Measurements from ENCODE around the gene SAMD4B. TPM values are rescaled to one million over a fixed set of nuclear protein-coding genes. Genes with fewer than 3 reads are reported as not detected.

SAMD4B gene
- total and polyA plus RNA-seq, 2 of the 8 experiments (the other 6 are each of a cell fraction or from before 2014, with no cell fraction given) = 137 to 158 TPM

GRCh38 chr19:39363901-39364457 is 21.8 kb downstream of the SAMD4B start:
- FAIRE-seq = no peak
- Histone ChIP-seq H2AFZ (ENCODE audit: low read length) (no peak overlapping the region), H4K91ac (replicated peaks; ENCODE audit: insufficient read length, low read length) (no peak overlapping the region), H3K36me3 (ENCODE audit: control insufficient read depth in 2 of 4, insufficient read depth in 4 of 4, low read length in 3 of 4) (peaks cover 2 to 27% (median 21%) of the 10 kb centered on the region in 4 experiments), H2BK120ac (replicated peaks; ENCODE audit: low read depth, low read length) (no peak overlapping the region), H4K20me1 (replicated peaks in 1 of 2; ENCODE audit: control insufficient read depth in 1 of 2, insufficient read depth in 2 of 2, low read length in 2 of 2) (peaks cover 9 to 11% of the 10 kb centered on the region in 2 experiments), H3K79me1 (ENCODE audit: low read depth, low read length) (no peaks in the 10 kb centered on the region; the same call in 1 of the 2 replicates), H3K79me2 (ENCODE audit: control insufficient read depth in 1 of 2, insufficient read depth in 2 of 2, low read length in 2 of 2) (no peaks in the 10 kb centered on the region), H3K4me3 (ENCODE audit: extremely low read depth in 1 of 4, insufficient read depth in 2 of 4, low read depth in 3 of 4, low read length in 4 of 4) (no peak overlapping the region), H4K5ac (ENCODE audit: insufficient read length, low read depth, low read length) (no peak overlapping the region), H3K4me2 (ENCODE audit: insufficient read depth in 1 of 2, low read depth in 2 of 2, low read length in 2 of 2) (no peak overlapping the region), H3K23ac (ENCODE audit: insufficient read length) (no peak overlapping the region), H3K9me3 (ENCODE audit: insufficient read depth in 2 of 2, low read depth in 1 of 2, low read length in 1 of 2) (no peaks in the 10 kb centered on the region), H3K9ac (replicated peaks in 1 of 4; ENCODE audit: extremely low read depth in 1 of 4, low read depth in 3 of 4, low read length in 3 of 4) (no peak overlapping the region), H2BK5ac (ENCODE audit: low read depth, low read length) (no peak overlapping the region), H4K8ac (ENCODE audit: extremely low read depth, insufficient read depth, low read length) (no peak overlapping the region), H3K14ac (ENCODE audit: insufficient read length) (no peak overlapping the region), H3K27me3 (replicated peaks in 1 of 4; ENCODE audit: control insufficient read depth in 3 of 4, extremely low read depth in 1 of 4, insufficient read depth in 3 of 4, low read length in 3 of 4) (no peaks in the 10 kb centered on the region), H3K18ac (ENCODE audit: extremely low read depth, low read length) (no peak overlapping the region), H2BK12ac (ENCODE audit: low read depth, low read length) (no peak overlapping the region), H3K4ac (replicated peaks; ENCODE audit: insufficient read length, low read depth, low read length) (no peak overlapping the region), H3K23me2 (ENCODE audit: low read depth, low read length) (no peaks in the 10 kb centered on the region), H2BK20ac (ENCODE audit: low read length) (no peak overlapping the region), H2BK15ac (ENCODE audit: low read length) (no peak overlapping the region), H3K4me1 (replicated peaks in 1 of 4; ENCODE audit: control insufficient read depth in 3 of 4, insufficient read depth in 4 of 4, low read length in 3 of 4) (no peaks in the 10 kb centered on the region), H3K27ac (ENCODE audit: low read depth, low read length) (no peak overlapping the region), H2AK5ac (ENCODE audit: low read depth, low read length) (no peak overlapping the region), H3K56ac (replicated peaks; ENCODE audit: insufficient read length, low read depth, low read length) (no peak overlapping the region)
- ChIA-PET CTCF (ENCODE audit: partially characterized antibody) (no interaction called here), POLR2A (ENCODE audit: partially characterized antibody) (interaction anchor here (0.6 to 4.5 kb wide), 7 partner anchors 8 to 141 kb away, joined by 3 to 25 read pairs (median 5); partner anchors contain the start of genes MED29 and PAF1)
- TF ChIP-seq TAF7 (optimal IDR thresholded peaks at IDR 0.05; ENCODE audit: borderline replicate concordance, low read depth, low read length) = no peak
- no peak for TF ChIP-seq SIN3A (conservative IDR thresholded peaks at IDR 0.05 in 1 of 2, IDR thresholded peaks at IDR 0.05 in 1 of 2; ENCODE audit: low read depth in 1 of 2, low read length in 2 of 2)
- TF ChIP-seq RBBP5 (IDR thresholded peaks at IDR 0.05; ENCODE audit: borderline replicate concordance, low read depth, low read length) = no peak
- 97% methylated on average over 5 of the region's 5 CpGs; no CpG with 5 or more reads in 1 of the 2 experiments for WGBS, 2 experiments (ENCODE audit: extremely low coverage in 1 of 2, insufficient coverage in 1 of 2, insufficient read length in 1 of 2, insufficient replicate concordance in 2 of 2, low coverage in 1 of 2, low lambda C conversion rate in 2 of 2, missing lambda C conversion rate in 1 of 2)
- no peak for DNase-seq (ENCODE audit: low read depth in 1 of 2, low spot score in 2 of 2)

All from H1 (cell line).